HEK293 (cell line): ENCODE results near the gene PRTN3.

ENCODE experiments used
- BCL6B ChIP-seq: fragments of 450-650 bp; formaldehyde crosslinking; IDR thresholded peaks from 2 replicates; pipeline ENCODE4 v1.5.1; 2017; ENCODE audit warnings: missing biosample characterization, missing genetic modification characterization
- GFI1B ChIP-seq: fragments of 450-650 bp; formaldehyde crosslinking; IDR thresholded peaks from 2 replicates; pipeline ENCODE4 v1.5.1; 2016; ENCODE audit warnings: missing biosample characterization, missing genetic modification characterization
- HOXA7 ChIP-seq: sonication (generic); formaldehyde crosslinking; IDR thresholded peaks from 2 replicates; pipeline ENCODE4 v1.8.1; 2022; ENCODE audit warnings: missing genetic modification reagents, borderline replicate concordance
- INSM2 ChIP-seq: fragments of 450-650 bp; formaldehyde crosslinking; IDR thresholded peaks from 2 replicates; pipeline ENCODE4 v1.5.1; 2016; ENCODE audit warnings: missing biosample characterization, missing genetic modification characterization
- KLF7 ChIP-seq: fragments of 450-650 bp; formaldehyde crosslinking; IDR thresholded peaks from 2 replicates; pipeline ENCODE4 v1.5.1; 2016; ENCODE audit warnings: missing biosample characterization, missing genetic modification characterization, borderline replicate concordance
- PRDM1 ChIP-seq: fragments of 450-650 bp; formaldehyde crosslinking; IDR thresholded peaks from 2 replicates; pipeline ENCODE4; 2016; ENCODE audit warnings: missing biosample characterization, missing genetic modification characterization
- PRDM10 ChIP-seq: fragments of 450-650 bp; formaldehyde crosslinking; IDR thresholded peaks from 2 replicates; pipeline ENCODE4 v1.5.1; 2016; ENCODE audit warnings: missing biosample characterization, missing genetic modification characterization
- SP2 ChIP-seq: fragments of 450-650 bp; formaldehyde crosslinking; IDR thresholded peaks from 2 replicates; pipeline ENCODE4 v1.5.1; 2016; ENCODE audit warnings: missing biosample characterization, missing genetic modification characterization
- SP3 ChIP-seq: fragments of 450-650 bp; formaldehyde crosslinking; IDR thresholded peaks from 2 replicates; pipeline ENCODE4 v1.5.1; 2016; ENCODE audit warnings: missing biosample characterization, missing genetic modification characterization
- ZBTB11 ChIP-seq: fragments of 450-650 bp; formaldehyde crosslinking; conservative IDR thresholded peaks from 2 replicates; pipeline ENCODE4 v1.5.1; 2016; ENCODE audit warnings: low read depth, missing biosample characterization, missing genetic modification characterization
- ZBTB44 ChIP-seq: fragments of 450-650 bp; IDR thresholded peaks from 2 replicates; pipeline ENCODE4 v1.5.1; 2018; ENCODE audit warnings: missing biosample characterization, mild to moderate bottlenecking, missing genetic modification characterization
- ZNF221 ChIP-seq: fragments of 450-650 bp; formaldehyde crosslinking; IDR thresholded peaks from 2 replicates; pipeline ENCODE4 v1.5.1; 2017; ENCODE audit warnings: missing biosample characterization, missing genetic modification characterization, borderline replicate concordance
- ZNF24 ChIP-seq: fragments of 450-650 bp; formaldehyde crosslinking; IDR thresholded peaks from 2 replicates; pipeline ENCODE4 v1.5.1; 2016; ENCODE audit warnings: missing biosample characterization, missing genetic modification characterization
- ZNF26 ChIP-seq: fragments of 450-650 bp; formaldehyde crosslinking; IDR thresholded peaks from 2 replicates; pipeline ENCODE4 v1.5.1; 2016; ENCODE audit warnings: missing biosample characterization, missing genetic modification characterization
- ZNF416 ChIP-seq: fragments of 450-650 bp; formaldehyde crosslinking; IDR thresholded peaks from 2 replicates; pipeline ENCODE4 v1.5.1; 2016; ENCODE audit warnings: missing biosample characterization, missing genetic modification characterization
- ZNF488 ChIP-seq: fragments of 450-650 bp; formaldehyde crosslinking; IDR thresholded peaks from 2 replicates; pipeline ENCODE4 v1.5.1; 2016; ENCODE audit warnings: missing biosample characterization, missing genetic modification characterization
- ZNF513 ChIP-seq: fragments of 450-650 bp; IDR thresholded peaks from 2 replicates; pipeline ENCODE4 v1.5.1; 2018; ENCODE audit warnings: missing biosample characterization, missing genetic modification characterization
- ZNF580 ChIP-seq: fragments of 450-650 bp; formaldehyde crosslinking; IDR thresholded peaks from 2 replicates; pipeline ENCODE4 v1.5.1; 2016; ENCODE audit warnings: missing biosample characterization, missing genetic modification characterization
- ZNF692 ChIP-seq: fragments of 450-650 bp; formaldehyde crosslinking; IDR thresholded peaks from 2 replicates; pipeline ENCODE4 v1.5.1; 2016; ENCODE audit warnings: missing biosample characterization, missing genetic modification characterization
- ZSCAN30 ChIP-seq: fragments of 450-650 bp; IDR thresholded peaks from 2 replicates; pipeline ENCODE4 v1.5.1; 2018; ENCODE audit warnings: missing biosample characterization, mild to moderate bottlenecking, missing genetic modification characterization, moderate library complexity

Gene PRTN3

GRCh38 chr19:861756-862580, 21.2 kb downstream of the PRTN3 start (continued):
- TF ChIP-seq PRDM10 (tag by site-specific recombination) = no peak
- peak; percentile 47; the same call in 1 of the 2 replicates for TF ChIP-seq ZBTB44
- TF ChIP-seq ZNF488 (tag by site-specific recombination) = no peak
- no peak for TF ChIP-seq BCL6B (tag by site-specific recombination)
- no peak for TF ChIP-seq ZNF580 (tag by site-specific recombination)
- TF ChIP-seq SP3 = 0 out of 2 replicates have a peak, but pooled peaks have one; percentile 17
- no peak for TF ChIP-seq HOXA7 (CRISPR knock-in tag)
- no peak for TF ChIP-seq ZNF26 (tag by site-specific recombination)
- TF ChIP-seq ZNF513 (tag by site-specific recombination) = no peak
- no peak for TF ChIP-seq ZNF692 (tag by site-specific recombination)
- no peak for TF ChIP-seq GFI1B (tag by site-specific recombination)
- TF ChIP-seq ZSCAN30 (tag by site-specific recombination) = no peak
- no peak for TF ChIP-seq INSM2 (tag by site-specific recombination)
- TF ChIP-seq ZNF24 (tag by site-specific recombination) = no peak
- TF ChIP-seq KLF7 (tag by site-specific recombination) = no peak
- TF ChIP-seq PRDM1 (tag by site-specific recombination) = no peak
- no peak for TF ChIP-seq ZBTB11
- peak; percentile 47 for TF ChIP-seq SP2 (tag by site-specific recombination)
- TF ChIP-seq ZNF221 (tag by site-specific recombination) = no peak
- TF ChIP-seq ZNF416 (tag by site-specific recombination) = no peak
